GM19468 (cell line): ENCODE data around the gene HNMT.
"Not testable (repeated sequence)": the region's sequence is repeated elsewhere in the genome, so short reads cannot be mapped to it uniquely, and the experiment has no call there.

Experiments
- ATAC-seq: cut with Tn5 transposase; IDR thresholded peaks from one replicate; pipeline ENCODE4 v1.9.1; 2021; ENCODE audit warnings: mild to moderate bottlenecking, moderate library complexity, moderate number of reproducible peaks; ENCODE audit not compliant: unreplicated experiment; ENCODE audit errors: extremely low read depth

The HNMT gene

GRCh38 chr2:137964066-137964858 lies at the start of gene HNMT:
TSS of gene HNMT (plus strand) at chr2:137964473. CDS start at chr2:137964492, 19 bp downstream.
- no peak for ATAC-seq

DNA sequence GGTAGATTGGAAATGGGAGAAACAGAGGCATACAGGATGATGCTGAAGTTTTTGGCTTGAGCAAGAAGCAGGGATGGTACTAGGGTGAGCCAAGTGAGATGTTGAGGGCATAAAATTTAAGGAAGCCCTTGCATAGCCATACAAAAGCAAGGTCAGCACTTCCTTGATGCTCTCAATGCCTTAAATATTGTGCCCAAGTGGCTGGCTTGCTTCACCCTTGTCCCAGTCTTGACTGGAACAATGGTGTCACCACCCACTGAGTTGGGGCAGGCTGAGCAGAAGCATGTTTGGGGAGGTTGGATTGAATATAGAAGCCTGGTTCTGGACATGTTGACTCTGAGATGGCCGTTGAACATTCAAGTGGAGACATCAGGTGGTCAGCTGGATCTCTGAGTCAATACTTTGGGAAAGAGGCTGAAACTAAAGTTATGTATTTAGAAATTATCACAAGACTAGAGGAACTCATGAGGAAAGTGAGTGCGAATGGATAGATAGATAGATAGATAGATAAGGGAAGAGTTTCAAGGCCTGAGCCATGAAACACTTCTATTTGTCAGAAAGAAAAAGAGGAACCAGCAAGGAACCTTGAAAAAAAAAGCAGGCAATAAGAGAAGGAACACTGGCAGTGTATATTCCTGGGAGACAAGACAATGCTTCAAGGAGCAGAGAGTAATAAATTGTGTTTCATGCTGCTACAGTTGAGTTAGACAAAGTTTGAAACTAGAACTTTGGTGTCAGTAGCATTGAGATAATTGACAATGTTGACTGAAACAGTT lies 43.0 kb upstream of the HNMT start:
- no peak for ATAC-seq

- not testable (repeated sequence) for ATAC-seq
Measured at GRCh38 chr2:137922171-137922570, 42.1 kb upstream of the HNMT start.

DNA sequence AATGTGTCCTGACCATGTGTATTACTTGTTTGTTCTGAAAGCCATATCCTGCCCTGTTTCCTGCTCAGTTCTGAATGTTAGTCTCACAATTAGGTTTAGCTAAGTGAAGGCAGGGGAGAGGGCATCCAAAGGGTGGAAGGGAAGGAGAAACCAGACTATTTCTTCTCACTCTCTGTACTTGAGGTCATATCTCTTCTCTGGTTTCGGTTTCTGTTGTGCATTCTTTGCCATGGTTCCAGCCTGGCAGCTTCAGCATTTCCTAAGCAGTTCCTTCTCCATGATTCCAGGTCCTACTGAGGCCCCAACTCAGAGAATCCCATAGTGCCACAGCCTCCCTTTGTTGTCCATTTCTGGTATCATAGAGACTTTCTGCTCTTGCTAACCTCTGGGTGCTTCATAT lies 40.3 kb upstream of the HNMT start:
- ATAC-seq: no peak

DNA sequence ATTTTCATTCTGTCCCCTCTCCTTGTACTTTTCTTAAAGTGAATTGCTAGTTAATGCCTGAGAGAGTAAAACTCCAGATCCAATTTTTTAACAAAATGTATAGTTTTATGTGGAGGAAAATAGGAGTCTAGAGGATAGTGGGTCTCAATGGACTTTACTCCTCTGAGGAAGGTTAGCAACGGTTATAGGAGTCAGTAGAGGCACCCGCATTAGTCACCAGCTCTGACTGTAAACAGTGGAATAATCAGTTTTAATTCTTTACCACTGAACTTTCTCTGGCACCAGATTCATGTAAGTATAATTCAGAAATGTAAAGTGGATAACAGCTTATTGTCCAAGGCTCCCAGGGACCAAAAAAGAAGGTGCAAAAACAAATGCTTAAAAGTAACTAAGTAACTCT lies 38.7 kb upstream of the HNMT start:
- ATAC-seq: no peak

- ATAC-seq: no peak
Measured at GRCh38 chr2:137927846-137928245, 36.4 kb upstream of the HNMT start.

DNA sequence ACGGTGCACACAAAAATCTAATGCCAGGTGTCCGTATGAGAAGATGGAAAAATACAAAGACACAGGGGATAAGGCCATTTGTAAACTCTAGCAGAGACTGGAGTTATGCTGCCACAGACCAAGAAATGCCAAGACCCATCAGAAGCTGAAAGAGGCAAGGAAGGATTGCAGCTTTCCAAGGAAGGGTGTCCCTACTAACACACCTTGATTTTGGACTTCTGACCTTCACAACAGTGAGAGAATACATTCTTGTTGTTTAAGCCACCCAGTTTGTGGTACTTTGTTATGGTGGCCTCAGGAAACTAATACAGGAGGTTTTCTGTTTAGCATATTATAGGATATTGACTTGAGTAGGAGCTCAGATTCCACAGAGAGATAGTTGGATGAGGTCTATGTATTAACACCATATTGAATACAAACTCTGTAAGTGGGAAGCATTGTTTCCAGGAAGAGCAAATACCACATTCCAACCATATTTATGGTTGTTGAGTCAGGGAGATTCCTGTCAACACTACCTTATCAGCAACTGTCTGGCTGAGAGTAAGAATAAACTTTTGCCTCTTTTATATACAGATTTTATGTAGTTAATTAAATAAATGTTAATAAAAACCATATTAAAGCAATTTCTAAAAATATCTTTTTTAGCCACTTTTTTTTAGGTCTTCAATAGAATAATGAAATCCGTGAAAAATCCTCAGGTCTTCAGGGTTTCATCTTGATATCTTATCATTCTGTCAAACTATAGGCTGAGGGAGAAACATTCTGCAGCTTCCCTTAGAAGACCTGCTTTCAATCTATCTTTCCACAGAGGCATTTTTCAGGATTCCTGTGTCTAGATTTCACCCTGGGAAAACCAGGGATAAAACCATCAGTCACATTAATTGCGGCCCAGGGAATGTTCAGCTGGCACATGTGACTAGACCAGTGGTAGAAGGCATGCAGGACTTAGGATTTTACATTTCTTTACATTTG lies 35.4 kb upstream of the HNMT start:
- no peak for ATAC-seq

DNA sequence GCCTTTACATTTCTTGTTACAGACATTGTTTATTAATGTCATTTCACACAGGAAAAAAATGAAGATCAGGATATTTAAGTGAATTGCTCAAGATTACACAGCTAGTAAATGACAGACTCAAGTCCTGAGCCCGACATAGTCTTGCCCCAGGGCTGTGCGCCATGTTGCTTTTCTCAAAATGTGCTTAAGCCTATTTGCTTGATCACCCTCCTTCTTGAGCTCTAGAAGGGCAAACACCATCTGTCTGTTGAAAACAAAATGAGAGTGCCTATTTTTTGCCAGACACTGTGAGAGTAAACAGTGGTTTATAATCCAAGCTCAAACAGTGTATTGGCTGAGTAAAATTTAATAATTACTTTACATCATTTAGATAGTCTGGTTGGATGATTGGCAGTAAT lies 34.8 kb upstream of the HNMT start:
- no peak for ATAC-seq

DNA sequence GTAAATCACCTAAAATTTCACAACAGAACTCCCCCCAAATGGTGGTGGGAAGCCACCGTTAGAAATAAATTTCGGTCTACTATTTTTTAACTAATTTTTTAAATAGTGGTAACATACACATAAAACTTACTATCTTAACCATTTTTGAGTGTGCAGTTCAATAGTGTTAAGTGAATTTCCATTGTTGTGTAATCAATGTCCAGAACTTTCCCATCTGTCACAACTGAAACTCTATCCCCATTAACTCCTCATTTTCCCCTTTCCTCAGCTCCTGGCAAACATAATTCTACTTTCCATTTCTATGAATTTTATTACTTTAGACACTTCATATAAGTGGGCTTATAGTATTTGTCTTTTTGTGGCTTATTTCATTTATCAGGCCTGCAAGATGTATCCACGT lies 34.1 kb upstream of the HNMT start:
- ATAC-seq: no peak

- ATAC-seq: no peak
Measured at GRCh38 chr2:137935591-137935990, 28.7 kb upstream of the HNMT start.

DNA sequence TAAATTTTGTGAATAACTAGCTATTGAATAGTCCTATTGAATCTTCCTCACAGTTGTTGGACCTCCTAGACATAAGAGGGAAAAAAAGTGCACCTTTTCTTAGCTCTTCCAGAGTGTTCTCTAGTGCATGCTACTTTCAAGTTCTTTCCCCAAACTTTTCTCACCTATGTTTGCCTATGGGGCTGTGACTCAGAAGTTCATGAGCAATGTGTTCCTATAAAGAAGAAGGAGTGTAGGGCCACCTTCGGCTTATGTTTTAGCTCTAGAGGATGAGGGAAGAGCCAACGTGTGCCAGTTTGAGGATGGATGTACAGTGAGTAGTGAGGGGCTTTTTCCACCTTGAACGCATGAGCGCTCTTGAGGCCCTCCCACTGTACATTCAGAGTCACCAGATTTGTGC lies 27.0 kb upstream of the HNMT start:
- ATAC-seq: no peak

GRCh38 chr2:137937778-137938177 lies 26.5 kb upstream of the HNMT start:
- ATAC-seq: no peak

DNA sequence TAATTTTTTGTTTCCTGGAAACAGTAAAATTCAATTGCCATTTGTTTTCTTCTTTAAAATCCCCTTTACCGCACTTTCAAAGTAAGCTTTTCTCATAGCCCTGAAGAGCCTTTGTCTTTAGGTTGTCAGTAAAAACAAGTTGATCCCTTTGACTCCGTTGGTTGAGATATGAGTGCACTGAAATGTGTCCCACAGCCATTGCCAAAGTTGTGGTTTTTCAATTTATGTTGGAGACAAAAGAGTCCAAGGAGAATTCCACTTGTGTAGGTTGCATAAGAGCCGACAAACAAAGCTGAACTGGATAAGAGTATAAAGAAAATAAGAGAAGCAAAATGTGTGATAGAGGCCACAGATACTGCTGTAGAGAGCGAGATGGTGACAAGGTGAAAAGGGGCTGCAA lies 26.1 kb upstream of the HNMT start:
- ATAC-seq: no peak

- ATAC-seq: no peak
Measured at GRCh38 chr2:137939026-137939425, 25.2 kb upstream of the HNMT start.

DNA sequence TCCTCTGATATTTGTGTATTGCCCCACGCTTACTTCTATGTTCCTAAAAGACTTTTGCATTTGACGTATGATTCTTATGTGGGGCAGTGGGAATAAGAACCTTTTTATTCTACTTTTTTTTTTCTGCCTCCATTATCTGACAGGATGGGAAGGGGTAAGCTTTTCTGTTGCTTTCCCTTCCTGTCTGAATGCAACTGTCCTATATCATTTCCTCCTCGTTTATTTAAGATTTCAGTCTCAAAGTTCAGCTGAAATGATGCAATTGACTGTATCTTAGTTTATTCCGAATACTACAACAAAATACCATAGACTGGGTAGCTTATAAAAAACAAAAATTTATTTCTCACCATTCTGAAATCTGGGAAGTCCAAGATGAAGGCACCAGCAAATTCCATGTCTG lies 24.1 kb upstream of the HNMT start:
- ATAC-seq: no peak

DNA sequence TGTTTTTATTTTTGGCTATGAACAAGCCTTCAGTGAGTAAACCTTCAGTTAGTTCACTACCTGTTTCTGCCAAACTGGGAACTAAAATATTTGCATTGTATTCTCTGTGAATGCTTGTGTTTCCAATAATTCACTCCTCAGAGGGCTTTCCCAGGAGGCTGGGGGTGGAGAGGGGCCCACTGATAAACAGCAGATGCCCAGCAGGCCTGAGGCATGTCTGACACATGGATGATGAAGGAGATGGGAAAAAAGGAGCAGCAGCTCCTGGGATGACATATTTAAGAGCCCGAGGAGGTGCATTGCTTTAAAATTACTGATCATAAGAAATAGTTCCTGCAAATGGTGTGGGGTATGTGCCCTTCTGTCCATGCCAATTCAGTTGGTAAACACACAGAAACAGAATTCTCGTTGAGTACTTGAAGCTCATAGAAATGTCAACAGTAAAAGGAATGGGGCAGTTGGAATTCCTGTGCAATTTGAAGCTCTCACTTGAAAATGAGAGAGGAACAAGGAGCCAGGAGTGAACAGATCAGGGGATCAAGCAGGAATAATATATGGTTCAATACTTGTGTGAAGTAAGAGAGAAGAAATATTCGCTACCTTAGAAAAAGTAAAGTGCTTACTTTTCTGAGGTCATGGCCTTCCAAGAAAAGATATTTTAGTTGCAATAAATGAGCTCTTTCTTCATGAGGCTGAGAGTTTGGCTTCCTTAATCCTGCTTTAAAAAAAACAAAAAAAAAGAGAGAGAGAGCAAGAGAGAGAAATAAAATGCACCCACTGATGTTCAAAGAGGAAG lies 22.0 kb upstream of the HNMT start:
- no peak for ATAC-seq

GRCh38 chr2:137942833-137943677 lies 21.2 kb upstream of the HNMT start:
- ATAC-seq: no peak

DNA sequence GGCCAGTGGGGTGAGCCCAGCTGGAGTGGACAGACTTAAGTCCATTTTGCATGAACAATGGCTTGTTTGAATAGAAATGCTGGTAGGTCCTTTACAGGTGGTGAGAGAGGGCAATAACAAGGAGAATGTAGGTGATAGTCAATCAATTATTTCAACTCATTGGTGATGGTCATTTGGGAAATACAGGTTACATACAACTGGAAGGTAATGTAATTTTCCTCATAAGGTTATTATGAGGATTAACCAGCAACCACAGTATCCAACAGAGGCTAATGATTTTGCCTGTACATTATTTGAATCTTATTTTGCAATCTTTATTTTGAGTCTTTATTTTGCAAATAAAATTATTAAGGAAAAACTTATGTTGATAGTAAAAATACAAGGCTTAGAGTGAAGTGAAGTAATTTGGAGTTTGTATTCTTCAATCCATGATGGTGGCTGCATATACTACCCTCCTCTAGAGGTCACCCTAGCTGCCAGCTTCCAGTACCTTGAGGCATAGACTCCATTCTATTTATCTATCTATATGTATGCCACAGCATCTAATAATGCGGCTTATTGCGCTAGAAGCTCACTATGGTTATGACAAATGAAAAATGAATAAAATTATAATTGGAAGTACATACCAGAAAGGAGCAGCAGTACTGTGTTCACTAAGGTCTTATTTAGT lies 20.5 kb upstream of the HNMT start:
- no peak for ATAC-seq
